GM13976 (cell line): Measurements from ENCODE around the gene STEAP1B.

Experiments used
- DNase-seq: peaks from one replicate; pipeline ENCODE4 v3.0.0; 2012; ENCODE audit warnings: low spot score
- CTCF ChIP-seq: IDR thresholded peaks from 2 replicates; pipeline ENCODE4 v1.5.1; 2012; ENCODE audit warnings: borderline replicate concordance, mild to moderate bottlenecking; ENCODE audit not compliant: insufficient read depth; ENCODE audit errors: extremely low read depth, missing control alignments, control extremely low read depth
- in situ Hi-C: fragments of 300-500 bp; cut with MboI; formaldehyde crosslinking; loops from one replicate; pipeline ENCODE4 v1.12.0; 2022; ENCODE audit warnings: low sequenced_read_pairs, mixed read lengths, inconsistent platforms; ENCODE audit not compliant: unreplicated experiment

STEAP1B gene

GRCh38 chr7:22485189-22485588 is 14.8 kb downstream of the STEAP1B start:
- in situ Hi-C loops = loop anchor here (5.0 kb wide), 1 partner anchor 373 kb away; no protein-coding TSS in a partner anchor

DNA sequence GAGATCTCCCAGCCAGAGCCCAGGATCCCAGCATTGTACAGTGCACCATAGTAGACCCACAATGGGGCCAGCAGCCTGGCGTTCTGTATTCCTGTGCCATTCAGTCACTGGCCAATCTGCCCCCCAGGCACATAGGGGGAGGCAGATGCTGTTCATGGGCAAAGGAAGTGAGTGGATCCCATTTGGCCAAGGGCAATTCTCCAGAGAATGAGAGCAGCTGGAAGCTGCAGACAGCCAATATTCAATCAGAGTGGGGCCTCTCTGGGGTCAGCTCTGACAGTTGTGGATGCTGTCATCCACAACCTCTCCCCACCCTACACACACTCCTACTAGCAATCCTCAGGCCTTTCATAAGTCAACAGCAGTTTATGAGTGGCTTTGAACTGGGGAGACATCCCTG is 17.5 kb downstream of the STEAP1B start:
- in situ Hi-C loops = no loop called here
- no peak for TF ChIP-seq CTCF
- DNase-seq = no peak

More at GRCh38 chr7:22485189-22485588, 14.8 kb downstream of the STEAP1B start:
- DNase-seq = no peak
- TF ChIP-seq CTCF = no peak

- no peak for TF ChIP-seq CTCF
- no peak for DNase-seq
- in situ Hi-C loops = no loop called here
Observed at GRCh38 chr7:22481726-22482125, 18.3 kb downstream of the STEAP1B start.

- in situ Hi-C loops = no loop called here
- no peak for TF ChIP-seq CTCF
- no peak for DNase-seq
Observed at GRCh38 chr7:22480523-22481075, 19.4 kb downstream of the STEAP1B start.

DNA sequence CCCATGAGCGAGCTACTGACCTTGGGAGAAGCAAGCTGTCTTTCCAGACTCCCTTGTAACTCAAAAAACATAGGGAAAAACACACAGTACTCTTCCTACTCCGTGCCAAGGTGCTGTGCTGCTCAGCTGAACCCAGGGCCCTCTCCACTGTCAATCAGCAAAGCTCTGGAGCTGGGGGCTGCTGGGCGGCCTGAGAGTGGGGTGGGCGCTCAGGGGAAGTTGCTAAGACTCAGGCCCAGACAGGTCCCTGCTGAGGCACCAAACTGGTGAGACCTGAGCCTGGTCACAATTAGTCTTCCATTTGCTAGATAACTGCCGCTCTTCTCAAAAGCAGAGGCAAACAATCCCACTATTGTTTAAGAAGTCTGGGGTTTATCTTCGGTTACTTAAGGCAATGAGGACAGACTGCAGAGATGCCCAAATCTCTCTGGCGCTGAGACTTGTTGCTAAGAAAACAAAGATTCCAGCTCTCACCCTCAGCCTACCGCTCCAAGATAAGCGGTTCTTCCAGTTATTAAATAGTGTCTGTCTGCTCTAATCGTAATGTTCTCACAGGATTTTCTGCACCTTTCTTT is 22.0 kb downstream of the STEAP1B start:
- no peak for TF ChIP-seq CTCF
- DNase-seq = no peak
- in situ Hi-C loops = no loop called here

DNA sequence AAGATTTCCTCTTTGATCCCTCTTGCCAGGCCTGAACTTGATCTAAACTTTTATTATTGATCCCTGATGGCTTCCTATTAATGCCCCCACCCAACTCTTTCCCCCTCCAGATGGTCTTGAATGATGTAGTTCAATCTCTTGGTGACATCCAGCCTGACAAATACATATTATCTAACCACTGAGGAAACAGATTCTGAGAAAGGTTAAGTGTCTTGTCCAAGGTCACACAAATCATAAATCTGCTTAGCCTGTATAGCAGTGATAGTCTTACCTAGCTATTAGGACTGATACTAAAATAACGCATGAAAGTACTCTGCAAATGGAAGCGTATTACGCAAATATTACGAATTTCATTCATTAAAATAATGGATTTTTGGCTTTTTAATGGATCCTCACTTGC is 22.7 kb downstream of the STEAP1B start:
- TF ChIP-seq CTCF = no peak
- in situ Hi-C loops = no loop called here
- DNase-seq = no peak
